ENCODE measurements around the gene RNASEH2B.
A peak's percentile ranks its signal among the peaks of the same experiment; 100 is the strongest.

RNASEH2B gene

DNA sequence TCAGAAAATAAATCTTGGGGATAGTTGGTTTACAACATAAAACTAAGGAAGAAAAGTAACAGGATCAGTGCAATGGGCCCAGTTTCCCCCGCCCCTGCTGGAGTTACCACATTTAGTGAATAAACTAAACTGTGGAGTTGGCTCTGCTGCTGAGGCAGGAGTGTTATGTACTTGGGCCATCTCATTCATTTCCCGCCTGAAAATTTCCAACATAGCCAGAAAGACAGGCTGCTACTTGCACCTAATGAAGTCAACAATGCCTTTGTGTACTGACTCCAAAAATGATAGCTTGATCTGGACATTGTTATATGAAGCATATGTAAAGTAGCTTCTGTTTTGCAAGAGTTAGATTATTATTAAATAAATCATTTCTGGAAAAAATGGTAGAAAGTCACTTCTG is 7.9 kb upstream of the RNASEH2B start:
- H3K9me3 ChIP-seq (ENCODE audit: insufficient read depth, low read length), result no peaks in the 10 kb centered on the region
- no peak overlapping the region for H3K27ac ChIP-seq (ENCODE audit: low read depth, low read length)
- H3K4me3 ChIP-seq (ENCODE audit: insufficient read depth, low read length, poor library complexity, severe bottlenecking), result no peak overlapping the region
- H3K36me3 ChIP-seq (ENCODE audit: low read length), result no peaks in the 10 kb centered on the region
- H2AFZ ChIP-seq (ENCODE audit: low read depth, low read length, severe bottlenecking), result no peak overlapping the region
- no peaks in the 10 kb centered on the region for H3K27me3 ChIP-seq (ENCODE audit: low read length)
- no peak overlapping the region for H3K4me2 ChIP-seq (ENCODE audit: low read depth, low read length, poor library complexity, severe bottlenecking)
- no peaks in the 10 kb centered on the region for H3K79me2 ChIP-seq (ENCODE audit: insufficient read depth, low read length)
- H3K9ac ChIP-seq (ENCODE audit: low read length), result no peak overlapping the region
- no peaks in the 10 kb centered on the region for H3F3A ChIP-seq (ENCODE audit: insufficient read depth)
- no peak for TF ChIP-seq EZH2phosphoT487 (conservative IDR thresholded peaks at IDR 0.05; ENCODE audit: low read length)
- TF ChIP-seq, protein P1, sequence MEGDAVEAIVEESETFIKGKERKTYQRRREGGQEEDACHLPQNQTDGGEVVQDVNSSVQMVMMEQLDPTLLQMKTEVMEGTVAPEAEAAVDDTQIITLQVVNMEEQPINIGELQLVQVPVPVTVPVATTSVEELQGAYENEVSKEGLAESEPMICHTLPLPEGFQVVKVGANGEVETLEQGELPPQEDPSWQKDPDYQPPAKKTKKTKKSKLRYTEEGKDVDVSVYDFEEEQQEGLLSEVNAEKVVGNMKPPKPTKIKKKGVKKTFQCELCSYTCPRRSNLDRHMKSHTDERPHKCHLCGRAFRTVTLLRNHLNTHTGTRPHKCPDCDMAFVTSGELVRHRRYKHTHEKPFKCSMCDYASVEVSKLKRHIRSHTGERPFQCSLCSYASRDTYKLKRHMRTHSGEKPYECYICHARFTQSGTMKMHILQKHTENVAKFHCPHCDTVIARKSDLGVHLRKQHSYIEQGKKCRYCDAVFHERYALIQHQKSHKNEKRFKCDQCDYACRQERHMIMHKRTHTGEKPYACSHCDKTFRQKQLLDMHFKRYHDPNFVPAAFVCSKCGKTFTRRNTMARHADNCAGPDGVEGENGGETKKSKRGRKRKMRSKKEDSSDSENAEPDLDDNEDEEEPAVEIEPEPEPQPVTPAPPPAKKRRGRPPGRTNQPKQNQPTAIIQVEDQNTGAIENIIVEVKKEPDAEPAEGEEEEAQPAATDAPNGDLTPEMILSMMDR (IDR thresholded peaks at IDR 0.05; ENCODE audit: insufficient read depth, low read length, poor library complexity, severe bottlenecking), result no peak
- no peaks in the 10 kb centered on the region; the same call in 1 of the 2 replicates for H4K20me1 ChIP-seq (ENCODE audit: low read depth, low read length)
- H3K9me2 ChIP-seq (replicated peaks; ENCODE audit: insufficient read depth, low read length), result no peaks in the 10 kb centered on the region

DNA sequence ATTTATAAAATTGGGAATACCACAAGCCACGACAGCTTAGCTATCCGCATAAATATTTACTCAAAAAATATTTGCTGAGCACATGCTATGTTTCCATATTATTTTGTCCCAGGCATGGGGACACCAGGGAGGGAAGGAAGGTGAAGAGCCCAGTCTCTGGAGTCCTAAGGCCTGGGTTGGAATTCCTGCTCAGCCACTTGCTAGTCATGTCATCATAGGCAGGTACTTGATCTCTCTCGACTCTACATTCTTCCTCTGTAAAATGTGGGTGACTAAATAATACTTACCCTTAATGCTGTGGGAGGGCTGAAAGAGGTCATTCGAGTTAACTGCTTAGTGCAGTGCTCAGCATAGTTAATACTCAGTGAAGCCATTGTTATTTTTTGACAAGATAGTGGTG is 4.3 kb upstream of the RNASEH2B start:
- no peak for TF ChIP-seq EZH2phosphoT487 (conservative IDR thresholded peaks at IDR 0.05; ENCODE audit: low read length)
- TF ChIP-seq, protein P1 (IDR thresholded peaks at IDR 0.05; ENCODE audit: insufficient read depth, low read length, poor library complexity, severe bottlenecking), result no peak
- Histone ChIP-seq H3K9me3 (ENCODE audit: insufficient read depth, low read length) (no peaks in the 10 kb centered on the region), H3K4me2 (ENCODE audit: low read depth, low read length, poor library complexity, severe bottlenecking) (no peak overlapping the region), H3F3A (ENCODE audit: insufficient read depth) (peaks cover 11% of the 10 kb centered on the region), H3K27me3 (ENCODE audit: low read length) (no peaks in the 10 kb centered on the region), H3K4me3 (ENCODE audit: insufficient read depth, low read length, poor library complexity, severe bottlenecking) (no peak overlapping the region), H3K9me2 (replicated peaks; ENCODE audit: insufficient read depth, low read length) (no peaks in the 10 kb centered on the region), H3K27ac (ENCODE audit: low read depth, low read length) (no peak overlapping the region), H3K9ac (ENCODE audit: low read length) (no peak overlapping the region), H4K20me1 (ENCODE audit: low read depth, low read length) (no peaks in the 10 kb centered on the region; the same call in 1 of the 2 replicates), H3K36me3 (ENCODE audit: low read length) (no peaks in the 10 kb centered on the region), H3K79me2 (ENCODE audit: insufficient read depth, low read length) (peaks cover 3% of the 10 kb centered on the region), H2AFZ (ENCODE audit: low read depth, low read length, severe bottlenecking) (no peak overlapping the region)

DNA sequence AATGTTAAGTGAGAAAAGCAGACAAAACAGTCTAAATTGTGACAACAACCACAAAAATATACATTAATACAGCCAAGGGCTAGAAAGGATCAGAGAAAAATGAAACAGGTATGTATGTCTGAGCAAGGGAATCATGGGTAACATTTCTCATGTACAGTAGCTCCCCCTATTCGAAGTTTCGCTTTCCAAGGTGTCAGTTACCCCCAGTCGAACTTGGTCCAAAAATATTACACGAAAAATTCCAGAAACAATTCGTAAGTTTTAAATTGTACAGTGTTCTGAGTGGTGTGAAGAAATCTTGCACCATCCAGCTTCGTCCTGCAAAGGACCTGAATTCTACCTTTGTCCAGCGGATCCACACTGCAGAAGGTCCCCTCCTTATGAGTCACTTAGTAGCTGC is 1.8 kb upstream of the RNASEH2B start:
- H3K9me2 ChIP-seq (replicated peaks; ENCODE audit: insufficient read depth, low read length), result no peaks in the 10 kb centered on the region
- no peak overlapping the region for H3K4me2 ChIP-seq (ENCODE audit: low read depth, low read length, poor library complexity, severe bottlenecking)
- H3K4me3 ChIP-seq (ENCODE audit: insufficient read depth, low read length, poor library complexity, severe bottlenecking), result no peak overlapping the region
- H3K27ac ChIP-seq (ENCODE audit: low read depth, low read length), result no peak overlapping the region
- no peaks in the 10 kb centered on the region for H3K9me3 ChIP-seq (ENCODE audit: insufficient read depth, low read length)
- H3K79me2 ChIP-seq (ENCODE audit: insufficient read depth, low read length), result peaks cover 26% of the 10 kb centered on the region
- TF ChIP-seq EZH2phosphoT487 (conservative IDR thresholded peaks at IDR 0.05; ENCODE audit: low read length), result no peak
- no peak overlapping the region for H3K9ac ChIP-seq (ENCODE audit: low read length)
- peaks cover 26% of the 10 kb centered on the region for H3F3A ChIP-seq (ENCODE audit: insufficient read depth)
- no peaks in the 10 kb centered on the region for H3K36me3 ChIP-seq (ENCODE audit: low read length)
- H2AFZ ChIP-seq (ENCODE audit: low read depth, low read length, severe bottlenecking), result no peak overlapping the region
- H3K27me3 ChIP-seq (ENCODE audit: low read length), result no peaks in the 10 kb centered on the region
- H4K20me1 ChIP-seq (ENCODE audit: low read depth, low read length), result no peaks in the 10 kb centered on the region; the same call in none of the 2 replicates

DNA sequence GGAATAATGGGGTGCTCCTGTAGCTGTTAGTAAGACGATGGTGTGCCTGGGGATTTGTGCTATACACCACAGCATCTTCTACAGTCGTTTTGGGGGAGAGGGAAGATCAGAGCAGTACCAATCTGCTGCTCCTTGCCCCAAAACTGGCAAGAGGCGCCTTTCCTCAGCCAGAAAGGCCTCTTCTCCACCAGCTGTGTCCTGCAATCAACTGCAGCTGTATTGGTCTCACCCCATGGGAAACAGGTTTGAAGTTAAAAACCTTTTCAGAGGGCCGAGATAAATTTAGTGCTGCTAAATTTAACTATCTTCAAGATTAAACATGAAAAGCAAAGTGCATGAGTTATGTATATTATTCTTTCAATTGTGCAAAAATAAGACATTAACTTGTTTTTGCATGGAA is 1.2 kb upstream of the RNASEH2B start:
- Histone ChIP-seq H3K36me3 (ENCODE audit: low read length) (no peaks in the 10 kb centered on the region), H3K4me2 (ENCODE audit: low read depth, low read length, poor library complexity, severe bottlenecking) (peak overlapping the region; percentile 89), H4K20me1 (ENCODE audit: low read depth, low read length) (no peaks in the 10 kb centered on the region; the same call in none of the 2 replicates), H3K9me3 (ENCODE audit: insufficient read depth, low read length) (no peaks in the 10 kb centered on the region), H2AFZ (ENCODE audit: low read depth, low read length, severe bottlenecking) (no peak overlapping the region), H3K27me3 (ENCODE audit: low read length) (no peaks in the 10 kb centered on the region), H3K27ac (ENCODE audit: low read depth, low read length) (no peak overlapping the region; the same call in 1 of the 2 replicates), H3F3A (ENCODE audit: insufficient read depth) (peaks cover 26% of the 10 kb centered on the region), H3K9ac (ENCODE audit: low read length) (0 out of 2 replicates have a peak overlapping the region, but pooled peaks have one; percentile 98), H3K79me2 (ENCODE audit: insufficient read depth, low read length) (peaks cover 32% of the 10 kb centered on the region), H3K4me3 (ENCODE audit: insufficient read depth, low read length, poor library complexity, severe bottlenecking) (no peak overlapping the region), H3K9me2 (replicated peaks; ENCODE audit: insufficient read depth, low read length) (no peaks in the 10 kb centered on the region)
- no peak for TF ChIP-seq EZH2phosphoT487 (conservative IDR thresholded peaks at IDR 0.05; ENCODE audit: low read length)
- TF ChIP-seq, protein P1 (IDR thresholded peaks at IDR 0.05; ENCODE audit: insufficient read depth, low read length, poor library complexity, severe bottlenecking), result no peak

Measured in SU-DHL-6 (cell line).